Neural progenitor cell (in vitro differentiated cells): ENCODE results near the gene CHST15.

ENCODE experiments used
- EZH2 ChIP-seq: fragments of 200-600 bp; sonication (generic); IDR thresholded peaks from 2 replicates; pipeline ENCODE4 v1.6.1; 2017; ENCODE audit warnings: antibody characterized with exemption, mild to moderate bottlenecking, moderate library complexity
- EZH2phosphoT487 ChIP-seq: fragments of 200-600 bp; sonication (generic); IDR thresholded peaks from 2 replicates; pipeline ENCODE4 v1.6.1; 2017; ENCODE audit warnings: antibody characterized with exemption
- TF ChIP-seq, protein P1 (sequence below): fragments of 200-600 bp; sonication (generic); IDR thresholded peaks from 2 replicates; pipeline ENCODE4 v1.5.1; 2017; ENCODE audit warnings: antibody characterized with exemption, mild to moderate bottlenecking

DNA sequence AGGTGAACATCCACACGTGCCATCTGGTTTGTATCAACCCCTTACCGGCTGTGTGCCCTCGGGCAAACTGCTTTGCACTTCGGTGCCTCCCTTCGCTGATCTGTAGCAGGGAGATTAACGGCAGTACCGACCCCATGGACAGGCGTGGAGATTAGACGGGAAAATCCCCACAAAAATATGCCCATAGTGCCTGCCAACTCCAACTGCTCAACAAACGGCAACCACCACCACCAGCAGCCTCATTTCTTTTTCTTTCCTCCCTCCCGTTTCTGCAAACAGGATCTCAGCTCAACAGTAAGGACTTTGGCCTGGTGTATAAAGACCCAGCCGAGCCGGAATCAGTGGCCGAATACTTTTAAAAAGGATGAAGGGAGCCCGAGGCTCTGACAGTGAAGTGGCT is 31.0 kb downstream of the CHST15 start:
- no peak for TF ChIP-seq EZH2
- TF ChIP-seq, protein P1, sequence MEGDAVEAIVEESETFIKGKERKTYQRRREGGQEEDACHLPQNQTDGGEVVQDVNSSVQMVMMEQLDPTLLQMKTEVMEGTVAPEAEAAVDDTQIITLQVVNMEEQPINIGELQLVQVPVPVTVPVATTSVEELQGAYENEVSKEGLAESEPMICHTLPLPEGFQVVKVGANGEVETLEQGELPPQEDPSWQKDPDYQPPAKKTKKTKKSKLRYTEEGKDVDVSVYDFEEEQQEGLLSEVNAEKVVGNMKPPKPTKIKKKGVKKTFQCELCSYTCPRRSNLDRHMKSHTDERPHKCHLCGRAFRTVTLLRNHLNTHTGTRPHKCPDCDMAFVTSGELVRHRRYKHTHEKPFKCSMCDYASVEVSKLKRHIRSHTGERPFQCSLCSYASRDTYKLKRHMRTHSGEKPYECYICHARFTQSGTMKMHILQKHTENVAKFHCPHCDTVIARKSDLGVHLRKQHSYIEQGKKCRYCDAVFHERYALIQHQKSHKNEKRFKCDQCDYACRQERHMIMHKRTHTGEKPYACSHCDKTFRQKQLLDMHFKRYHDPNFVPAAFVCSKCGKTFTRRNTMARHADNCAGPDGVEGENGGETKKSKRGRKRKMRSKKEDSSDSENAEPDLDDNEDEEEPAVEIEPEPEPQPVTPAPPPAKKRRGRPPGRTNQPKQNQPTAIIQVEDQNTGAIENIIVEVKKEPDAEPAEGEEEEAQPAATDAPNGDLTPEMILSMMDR: no peak
- no peak for TF ChIP-seq EZH2phosphoT487
